COLO829 (cell line): ENCODE results near the gene UBE2E2.
"Not testable (repeated sequence)": the region's sequence is repeated elsewhere in the genome, so short reads cannot be mapped to it uniquely, and the experiment has no call there.

Experiments used
- DNase-seq: peaks from one replicate; pipeline ENCODE4 v3.0.0; 2012; ENCODE audit warnings: low spot score

Gene UBE2E2

DNA sequence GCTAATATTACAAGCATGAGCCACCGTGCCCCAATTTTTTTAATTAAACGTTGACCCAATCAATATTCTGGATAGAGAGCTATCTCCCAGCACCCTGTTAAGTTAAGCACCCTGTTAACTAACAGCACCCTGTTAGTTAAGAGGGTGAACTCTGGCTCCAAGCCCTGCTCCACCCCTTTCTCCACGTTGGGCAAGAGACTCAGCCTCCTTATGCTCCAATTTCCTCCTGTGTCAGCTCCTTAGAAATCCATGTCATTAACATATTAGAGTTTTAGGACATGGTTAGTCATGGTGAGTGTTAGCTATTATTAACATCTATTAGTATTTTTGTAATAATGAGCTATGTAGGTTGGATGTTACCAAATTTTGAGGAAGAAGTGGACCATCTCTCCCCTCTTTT is 385.4 kb downstream of the UBE2E2 start:
- no peak for DNase-seq

DNA sequence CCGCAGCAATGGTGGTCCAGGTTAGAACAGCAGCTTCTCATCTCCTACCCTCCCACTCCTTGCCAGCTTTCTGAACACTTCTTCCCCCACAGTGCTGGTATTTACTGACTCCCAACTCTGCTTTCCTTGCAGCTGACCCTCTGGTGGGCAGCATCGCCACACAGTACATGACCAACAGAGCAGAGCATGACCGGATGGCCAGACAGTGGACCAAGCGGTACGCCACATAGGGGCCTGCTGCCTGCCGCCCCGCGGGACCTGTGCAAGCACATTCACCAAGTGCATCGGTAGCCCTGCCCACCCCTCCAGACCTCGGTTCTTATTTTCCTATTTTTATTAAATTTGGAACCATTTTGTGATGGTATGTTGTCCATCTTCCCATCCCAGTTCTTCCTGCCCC is 386.5 kb downstream of the UBE2E2 start:
- DNase-seq: no peak

DNA sequence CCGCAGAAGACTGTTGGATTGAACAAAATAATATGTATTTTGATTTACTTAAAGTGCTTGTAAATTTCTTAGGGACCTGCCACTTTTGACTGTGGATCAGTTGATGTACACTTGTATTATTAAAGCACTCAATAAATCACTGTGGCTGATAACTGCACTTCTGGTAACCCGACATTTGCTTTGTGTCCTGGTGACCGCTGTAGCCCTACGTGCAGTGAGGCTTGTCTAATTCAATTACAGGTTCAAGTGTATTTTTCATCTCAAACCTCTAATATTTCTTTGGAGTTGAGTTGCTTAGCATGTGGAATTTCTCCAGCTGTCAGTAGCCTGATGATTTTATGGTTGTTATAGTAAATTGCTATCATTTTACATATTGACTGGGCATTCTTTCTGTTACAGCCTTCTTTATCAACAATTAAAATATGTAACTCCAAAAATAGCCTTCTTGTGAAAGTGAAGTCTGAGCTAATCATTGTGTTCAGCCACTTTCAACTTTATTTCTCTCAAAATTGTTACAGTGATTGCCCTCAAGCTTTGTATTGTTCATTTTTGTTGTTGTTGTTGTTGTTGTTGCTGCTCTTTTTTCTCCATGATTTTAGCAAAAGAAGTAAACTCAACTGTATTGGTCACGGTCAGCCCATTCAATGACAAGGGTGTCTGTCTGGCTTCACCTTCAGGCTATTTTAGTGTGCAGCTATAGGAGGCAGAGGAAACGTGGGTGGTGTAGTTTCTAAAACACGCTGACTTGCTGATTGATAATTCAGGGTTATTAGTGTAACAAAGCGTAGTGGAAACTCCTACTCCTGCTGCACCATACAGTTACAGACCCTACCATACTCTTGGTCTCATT is 387.5 kb downstream of the UBE2E2 start:
- DNase-seq: peak; percentile 6

DNA sequence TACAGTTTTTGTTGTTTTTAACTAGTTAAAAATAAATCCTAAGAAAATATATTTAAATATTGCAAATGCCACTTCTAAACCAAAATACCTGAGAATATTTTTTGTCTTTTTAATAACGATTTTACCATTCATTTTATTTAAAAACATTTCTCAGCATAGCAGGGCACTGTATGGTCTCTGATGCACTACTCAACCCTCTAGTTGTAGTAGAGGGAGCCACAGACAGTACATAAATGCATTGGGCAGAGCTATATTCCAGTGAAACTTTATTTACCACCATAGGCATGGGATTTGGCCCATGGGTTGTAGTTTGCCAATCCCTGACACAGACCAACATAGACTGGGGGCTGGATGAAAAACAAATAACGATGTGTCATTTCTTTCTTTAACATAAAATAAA is 388.2 kb downstream of the UBE2E2 start:
- DNase-seq: no peak

DNA sequence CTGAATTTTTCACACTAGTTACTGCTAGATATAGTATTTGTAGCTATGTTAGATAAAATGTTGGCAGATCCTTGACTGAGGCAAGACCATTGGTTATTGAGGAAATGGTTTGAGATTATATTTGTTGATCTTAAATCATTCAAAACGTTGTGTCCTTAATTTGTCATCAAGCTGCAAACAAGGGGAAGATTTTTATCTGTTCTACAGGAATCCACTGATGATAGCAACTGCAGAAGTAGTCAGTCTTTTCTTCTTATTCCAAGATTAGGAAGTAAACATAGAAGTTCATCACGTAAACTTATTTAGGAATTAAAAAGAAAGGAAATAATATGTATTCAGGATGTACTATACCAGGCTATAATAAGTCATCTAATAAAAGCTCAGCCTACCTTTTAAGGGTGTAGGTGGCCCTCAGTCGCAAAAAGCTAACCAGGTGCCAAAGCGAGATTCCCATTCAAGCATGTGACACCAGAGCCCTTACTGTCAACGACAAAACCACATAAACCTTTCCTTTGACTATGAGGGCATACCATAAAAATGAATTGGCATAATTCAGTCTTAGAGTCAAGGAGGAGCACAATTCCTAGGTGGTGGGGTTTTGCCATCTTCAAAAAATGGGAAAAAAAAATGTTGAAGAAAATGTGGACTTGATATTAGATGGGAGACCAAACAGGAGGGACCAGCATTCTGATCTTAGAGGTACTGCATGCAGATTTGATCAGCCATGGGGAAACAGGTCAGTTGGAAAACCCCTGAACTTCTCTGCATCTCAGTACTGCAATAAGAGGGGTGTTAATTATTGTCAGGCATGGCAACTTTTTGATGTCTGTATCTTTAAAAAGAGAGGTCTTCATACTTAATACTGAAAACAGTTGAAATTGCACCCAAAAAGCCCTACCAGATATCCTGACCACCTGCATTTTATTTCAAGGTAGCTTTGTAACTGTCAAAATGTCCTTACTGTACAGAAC is 390.1 kb downstream of the UBE2E2 start:
- no peak for DNase-seq

DNA sequence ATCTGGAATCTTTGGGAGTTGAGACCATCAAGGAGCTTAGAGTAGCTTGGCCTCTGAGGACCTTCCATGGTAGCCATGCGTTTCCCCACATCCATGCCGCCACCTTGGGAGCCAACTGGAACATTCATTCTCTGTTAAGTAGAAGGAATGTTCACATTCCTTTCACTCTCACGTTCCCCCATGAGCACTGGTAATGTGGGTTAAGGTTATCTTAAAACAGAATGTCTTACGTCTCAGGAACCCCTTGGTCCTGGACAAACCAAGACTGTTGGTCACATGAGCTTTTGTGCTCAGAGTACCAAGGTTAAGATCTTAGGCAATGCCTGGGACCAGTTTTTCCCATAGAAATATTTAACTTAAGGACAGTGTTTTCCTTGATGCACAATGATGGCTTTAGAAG is 390.9 kb downstream of the UBE2E2 start:
- DNase-seq: no peak

DNA sequence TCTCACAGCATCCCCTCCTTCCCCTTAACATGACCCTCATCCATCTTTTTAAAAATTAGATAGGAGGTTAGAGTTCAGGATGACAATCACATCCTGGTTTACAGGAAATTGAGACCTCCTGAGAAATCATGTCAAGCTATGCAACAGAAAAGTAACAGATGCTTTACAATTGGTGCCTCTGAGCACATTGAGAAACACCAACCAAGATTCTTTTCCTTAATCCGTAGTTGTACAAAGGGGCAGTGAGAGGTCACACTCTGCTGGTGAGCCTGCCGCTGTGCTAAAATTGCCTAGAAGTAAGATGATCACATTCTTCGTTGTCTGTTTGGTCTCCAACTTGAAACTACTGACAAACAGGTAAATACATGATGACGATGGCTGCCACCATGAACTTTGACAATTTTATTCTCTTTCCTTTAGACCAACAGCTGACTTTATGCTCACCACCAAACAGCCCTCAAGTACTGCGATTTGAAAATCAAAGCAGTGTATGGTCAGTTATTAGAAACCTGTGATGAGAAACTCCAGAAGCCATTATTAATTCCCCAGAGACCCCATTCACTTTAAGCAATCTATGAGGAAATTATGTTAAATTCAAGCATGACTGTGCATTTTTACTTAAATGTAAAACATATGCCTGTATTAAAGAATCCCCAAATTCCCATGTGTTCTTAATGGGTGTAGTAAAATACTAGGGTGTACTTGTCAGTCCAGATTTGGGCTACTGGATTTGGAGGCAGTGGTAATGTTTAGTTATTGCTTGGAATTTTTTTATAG is 392.0 kb downstream of the UBE2E2 start:
- DNase-seq: no peak

DNA sequence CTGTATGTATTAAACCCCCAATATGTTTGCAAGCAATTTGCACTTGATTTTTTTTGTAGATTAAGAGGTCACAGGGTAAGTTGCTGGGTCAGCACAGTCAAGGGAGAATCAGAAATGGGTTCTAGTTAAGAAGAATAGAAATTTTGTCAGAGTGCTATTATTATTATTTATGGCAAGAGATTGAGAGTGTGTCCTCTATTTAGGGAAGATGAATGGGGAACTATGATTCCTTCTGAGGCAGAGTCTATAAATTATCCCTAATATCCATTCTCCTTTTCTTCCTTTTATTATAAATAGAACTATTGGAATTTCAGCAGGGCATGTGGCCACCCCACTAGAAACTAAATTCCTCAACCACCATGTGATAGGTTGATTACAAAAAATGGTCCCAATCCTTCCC is 392.7 kb downstream of the UBE2E2 start:
- DNase-seq: no peak

DNA sequence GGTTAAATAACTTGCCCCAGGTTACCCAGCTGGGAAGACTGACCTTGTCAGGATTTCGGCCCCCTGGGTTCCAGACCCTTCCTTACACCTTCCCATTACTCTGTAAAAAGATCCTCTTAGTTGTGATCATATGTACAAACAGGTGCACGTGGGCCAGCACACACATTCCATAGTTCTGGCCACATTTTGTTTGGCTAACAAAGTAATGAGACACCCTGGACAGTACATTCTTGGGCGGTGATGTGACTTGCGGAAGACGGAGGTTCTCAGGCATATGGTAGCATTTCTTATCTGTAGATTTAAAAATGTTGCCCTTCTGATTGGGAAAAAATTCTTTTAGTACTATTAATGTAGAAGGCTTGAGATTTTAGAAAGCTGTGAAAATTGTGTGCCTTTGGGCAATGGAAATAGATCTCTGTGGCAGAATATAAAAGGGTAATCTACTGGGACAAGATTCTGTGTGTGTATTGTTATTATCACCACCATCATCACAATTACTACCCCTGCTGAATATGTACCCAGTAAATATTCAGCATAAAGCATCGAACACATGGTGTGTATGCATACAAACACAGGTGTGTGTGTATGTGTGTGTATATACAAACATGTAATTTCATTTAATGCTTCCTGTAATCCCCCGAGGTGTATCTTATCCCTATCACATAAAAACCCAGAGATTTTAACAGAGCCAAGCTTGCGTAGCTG is 397.2 kb downstream of the UBE2E2 start:
- DNase-seq: no peak

DNA sequence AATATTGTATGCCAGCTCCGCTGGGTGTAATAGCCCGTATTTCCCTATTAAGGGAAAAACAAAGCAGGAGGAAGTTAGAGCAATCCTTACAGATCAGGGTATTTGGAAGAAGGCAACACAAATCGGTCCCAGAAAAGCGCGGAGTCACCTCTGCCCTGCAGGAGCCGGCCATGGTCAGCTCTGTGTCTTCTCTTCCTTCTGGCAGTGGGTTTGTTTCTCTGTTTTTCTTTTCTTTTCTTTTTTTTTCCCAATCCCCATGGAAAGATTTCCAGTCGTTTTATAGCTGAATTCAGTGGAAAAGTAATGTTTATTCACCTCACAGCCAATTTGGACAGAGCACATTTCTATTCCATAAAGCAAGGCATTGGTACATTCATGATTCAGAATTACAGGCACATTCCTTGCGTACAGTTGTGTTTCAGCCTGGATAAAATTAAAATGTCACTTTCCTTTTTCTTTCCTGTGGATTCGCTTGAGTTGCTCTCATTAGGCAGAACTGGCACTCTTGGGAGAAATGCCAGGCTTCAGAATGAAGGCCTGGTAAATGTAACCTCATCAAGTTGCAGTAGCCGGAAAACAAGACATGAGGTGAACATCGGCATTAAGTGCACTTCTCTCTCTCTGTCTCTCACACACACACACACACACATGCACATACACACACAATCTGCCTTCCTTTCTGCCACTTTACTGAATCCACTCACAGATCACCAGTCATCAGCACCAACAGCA is 398.1 kb downstream of the UBE2E2 start:
- DNase-seq: no peak

DNA sequence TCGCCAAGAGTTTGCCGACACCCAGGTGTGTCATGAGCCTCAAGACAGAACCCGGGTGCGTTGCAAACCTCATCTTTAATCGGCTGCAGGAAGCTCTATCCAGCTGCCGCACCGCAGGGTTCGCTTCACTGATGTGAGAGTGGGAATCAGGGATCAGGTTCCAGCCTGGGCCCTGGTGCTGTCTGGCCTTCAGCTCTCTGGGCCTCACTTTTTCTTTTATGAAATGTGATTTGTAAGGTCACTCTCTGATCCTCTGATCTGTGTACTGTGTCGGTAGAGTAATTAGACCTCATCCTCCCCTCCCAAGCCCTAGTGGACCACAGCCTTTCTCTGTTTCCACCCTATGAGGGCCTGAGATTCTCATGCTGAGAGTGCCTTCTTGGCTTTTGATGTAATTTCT is 399.8 kb downstream of the UBE2E2 start:
- DNase-seq: no peak

DNA sequence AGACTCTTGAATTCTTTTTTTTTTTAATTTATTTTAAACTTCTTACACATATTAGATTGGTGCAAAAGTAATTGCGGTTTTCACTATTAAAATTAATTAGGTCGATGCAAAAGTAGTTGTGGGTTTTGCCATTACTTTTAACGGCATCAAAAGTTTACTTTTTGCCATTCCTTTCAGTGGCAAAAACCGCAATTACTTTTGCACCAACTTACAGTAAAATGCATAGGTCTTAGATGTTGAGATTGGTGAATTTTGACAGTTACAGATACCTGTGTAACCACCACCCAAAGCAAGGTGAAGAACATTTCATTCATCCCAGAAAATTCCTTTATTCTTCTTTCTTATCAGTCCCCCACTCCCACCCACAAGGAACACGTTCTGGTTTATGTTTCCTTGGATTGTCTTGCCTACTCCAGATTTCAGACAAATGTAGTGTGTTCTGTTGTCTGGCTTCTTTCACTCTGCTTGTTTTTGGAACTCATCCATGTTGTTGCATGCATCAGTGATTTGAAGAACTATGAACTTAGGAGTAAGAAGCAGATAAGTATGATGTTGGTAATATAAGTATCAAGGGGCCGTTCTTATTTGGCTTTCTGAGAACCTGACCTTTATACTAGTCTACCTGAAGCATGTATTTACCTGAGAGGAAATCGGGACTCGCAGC is 404.2 kb downstream of the UBE2E2 start:
- DNase-seq: no peak

DNA sequence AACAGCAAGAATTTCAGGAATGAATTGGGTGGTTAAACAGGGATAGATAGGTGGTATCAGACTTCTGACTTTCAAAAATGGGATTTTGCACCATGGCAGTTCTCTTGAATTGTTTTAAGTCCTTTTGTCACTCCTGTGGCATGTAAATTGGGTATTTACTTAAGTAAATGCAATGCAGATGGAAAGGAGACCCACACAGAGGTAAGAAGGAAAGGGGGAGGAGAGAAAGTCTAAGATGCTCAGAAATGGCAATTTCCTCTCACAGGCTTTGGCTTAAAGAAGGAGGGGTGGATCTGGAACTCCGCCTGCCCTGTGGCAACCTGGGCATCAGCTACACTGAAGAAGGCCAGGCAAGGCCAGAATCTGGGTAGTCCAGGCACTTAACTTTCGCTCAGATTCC is 405.5 kb downstream of the UBE2E2 start:
- no peak for DNase-seq

DNA sequence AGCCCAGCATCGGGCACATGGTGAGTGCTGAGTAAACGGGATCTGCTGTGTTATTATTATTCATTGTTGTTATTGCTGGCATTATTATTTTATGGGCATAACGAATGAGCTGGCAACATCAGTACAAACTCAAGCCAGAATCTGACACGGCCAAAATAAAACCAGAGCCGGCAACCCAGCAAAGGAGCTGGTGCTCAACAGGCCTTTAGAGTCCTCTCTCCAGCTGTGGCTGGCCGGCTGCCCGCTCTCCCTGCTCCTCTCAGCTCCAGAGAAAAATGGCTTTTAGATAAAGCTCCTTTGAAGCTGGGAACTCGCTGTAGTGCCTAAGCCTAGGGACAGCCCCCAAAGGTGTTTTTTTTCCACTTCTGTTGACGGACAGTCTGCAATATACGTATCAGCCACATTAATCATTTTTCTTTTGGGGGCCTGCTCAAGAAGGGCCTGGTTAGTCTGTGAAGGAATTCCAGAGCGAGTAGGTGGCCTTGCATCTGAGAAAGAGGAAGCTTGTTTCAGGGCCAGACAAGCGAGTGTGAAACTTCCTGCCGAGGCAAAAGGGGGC is 408.7 kb downstream of the UBE2E2 start:
- no peak for DNase-seq

DNA sequence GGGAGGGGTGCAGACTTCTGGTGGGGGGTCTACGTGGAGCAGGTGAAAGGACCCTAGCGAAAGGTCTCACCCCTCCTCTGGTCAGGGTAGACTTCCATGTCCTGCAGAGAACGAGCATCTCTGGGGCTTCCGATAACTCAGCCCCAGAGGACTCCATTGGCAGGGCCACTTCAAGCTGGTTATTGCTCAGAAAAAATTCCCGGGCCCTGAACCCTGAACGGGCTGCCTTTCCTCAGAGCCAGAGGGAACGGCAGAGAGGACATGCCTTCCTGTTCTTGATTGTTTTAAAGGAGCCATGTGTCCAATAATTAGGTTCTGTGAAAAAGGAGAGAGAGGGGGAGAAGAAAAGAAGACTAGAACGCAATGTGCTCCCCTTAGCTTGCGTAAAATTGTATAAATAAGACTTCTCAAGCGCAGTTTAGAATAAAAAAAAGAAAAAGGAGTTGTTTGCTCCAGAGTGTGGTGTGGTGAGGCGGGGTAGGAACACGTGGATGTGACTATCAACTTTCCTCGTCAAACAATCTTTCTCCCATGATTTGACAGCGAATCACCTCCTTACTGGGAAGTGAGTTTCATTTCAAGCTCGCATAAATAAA is 409.3 kb downstream of the UBE2E2 start:
- no peak for DNase-seq

DNA sequence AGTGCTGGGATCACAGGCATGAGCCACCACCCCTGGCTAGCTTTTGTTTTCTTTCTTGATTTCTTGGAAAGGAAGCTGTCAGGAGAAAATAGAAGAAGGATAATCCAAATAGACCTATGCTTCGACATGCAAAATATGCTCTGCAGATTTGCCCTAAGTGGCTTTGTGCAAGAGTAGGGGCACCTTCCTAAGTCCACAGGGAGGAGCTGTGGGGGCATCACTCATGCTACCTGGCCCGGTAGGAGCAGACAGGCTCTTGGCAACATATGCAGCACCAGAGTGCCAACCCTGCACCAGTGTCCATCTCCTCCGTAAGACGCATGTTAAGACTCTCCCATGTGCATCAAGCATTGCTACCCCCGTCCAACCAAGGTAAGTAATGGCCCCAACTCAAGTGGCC is 411.9 kb downstream of the UBE2E2 start:
- no peak for DNase-seq

DNA sequence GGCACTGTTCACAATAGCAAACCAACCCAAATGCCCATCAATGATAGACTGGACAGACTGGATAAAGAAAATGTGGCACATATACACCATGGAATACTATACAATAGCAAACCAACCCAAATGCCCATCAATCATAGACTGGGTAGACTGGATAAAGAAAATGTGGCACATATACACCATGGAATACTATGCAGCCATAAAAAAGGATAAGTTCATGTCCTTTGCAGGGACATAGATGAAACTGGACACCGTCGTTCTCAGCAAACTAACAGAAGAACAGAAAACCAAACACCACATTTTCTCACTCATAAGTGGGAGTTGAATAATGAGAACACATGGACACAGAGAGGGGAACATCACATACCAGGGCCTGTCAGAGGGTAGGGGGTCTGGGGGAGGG is 415.3 kb downstream of the UBE2E2 start:
- DNase-seq: not testable (repeated sequence)

DNA sequence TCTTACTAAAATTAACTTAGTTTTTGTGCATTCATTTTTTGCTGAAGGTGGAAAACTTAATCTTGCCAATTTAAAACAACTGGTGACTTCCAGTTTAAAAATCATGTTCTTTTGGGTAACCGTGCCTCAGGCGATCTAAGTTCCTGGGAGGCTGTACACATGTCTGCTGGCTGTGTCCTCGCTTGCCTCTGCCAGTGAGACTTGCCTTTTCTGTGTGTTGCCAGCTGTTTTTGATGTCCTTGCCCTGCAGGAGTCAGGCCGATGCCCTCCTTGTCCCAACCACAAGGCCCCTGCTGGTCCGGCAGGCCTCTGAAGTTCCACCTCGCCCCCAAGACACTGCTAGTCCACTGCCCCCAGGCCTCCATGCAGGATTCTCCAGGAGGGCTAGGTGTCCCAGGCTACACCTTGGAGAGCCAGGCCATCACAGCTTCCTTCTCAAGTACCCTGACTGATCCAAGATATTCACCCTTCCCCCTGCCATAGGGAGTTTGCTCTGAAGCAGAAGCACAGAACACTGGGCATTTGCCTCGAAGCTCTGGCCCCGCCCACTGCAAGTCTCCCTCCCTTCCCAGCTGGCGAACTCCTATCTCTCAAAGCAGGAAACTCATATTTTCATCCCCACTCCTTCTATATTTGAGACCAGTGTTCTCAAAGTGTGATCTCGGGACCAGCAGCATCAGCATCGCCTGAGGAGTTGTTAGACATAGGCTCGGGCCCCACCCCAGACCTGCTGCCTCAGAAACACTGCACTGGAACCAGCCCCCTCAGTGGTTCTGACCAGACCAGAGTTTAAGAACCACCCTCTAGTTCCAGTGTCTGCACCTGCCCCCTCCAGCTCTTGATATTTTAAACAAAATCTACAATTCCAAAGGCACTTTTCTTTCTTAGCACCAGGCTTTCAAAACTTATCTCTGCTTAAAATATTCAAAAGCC is 416.8 kb downstream of the UBE2E2 start:
- DNase-seq: no peak

DNA sequence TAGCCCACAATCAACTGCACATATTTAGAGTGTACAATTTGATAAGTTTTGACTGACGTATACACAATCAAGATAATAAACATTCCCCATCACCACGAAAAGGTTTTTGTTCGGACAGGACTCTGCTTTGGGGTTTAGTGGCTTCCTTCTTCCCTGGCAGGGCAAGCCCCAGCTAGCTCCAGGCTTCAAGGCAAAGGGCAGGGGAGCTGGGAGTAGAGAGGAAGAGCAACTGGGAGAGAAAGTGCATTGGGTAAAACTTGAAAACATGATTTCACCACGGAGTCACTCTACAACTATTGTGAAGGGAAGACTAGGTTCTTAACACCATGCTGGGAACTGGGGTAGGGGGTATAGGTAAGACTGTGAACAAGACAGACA is 417.5 kb downstream of the UBE2E2 start:
- no peak for DNase-seq
